Activated CD4-positive, alpha-beta memory T cell treated with anti-CD3 and anti-CD28 coated beads for 36 hours (primary cell): ENCODE data around the gene KLHL10. TPM values are rescaled to one million over a fixed set of nuclear protein-coding genes. Genes with fewer than 3 reads are reported as not detected.
"Not testable (repeated sequence)": the region's sequence is repeated elsewhere in the genome, so short reads cannot be mapped to it uniquely, and the experiment has no call there.

Experiments
- CTCF ChIA-PET: fragments of 350-600 bp; sonication (Branson Sonifier 250); formaldehyde crosslinking; loops from one replicate; lab custom pipeline; 2021; ENCODE audit warnings: antibody characterized with exemption, inconsistent platforms; lab: Charles Lee
- POLR2A ChIA-PET: fragments of 350-600 bp; sonication (Branson Sonifier 250); formaldehyde crosslinking; loops from one replicate; lab custom pipeline; 2021; ENCODE audit warnings: antibody characterized with exemption; lab: Charles Lee
- DNase-seq: peaks from one replicate; pipeline ENCODE4 v3.0.0-alpha.2; 2020
- H3K27ac Mint-ChIP-seq: one replicate; pipeline ENCODE4 v1.8.0; 2021; ENCODE audit warnings: mixed read lengths
- H3K27me3 Mint-ChIP-seq: one replicate; pipeline ENCODE4 v1.8.0; 2021; ENCODE audit warnings: mixed read lengths
- H3K36me3 Mint-ChIP-seq: one replicate; pipeline ENCODE4 v1.8.0; 2021; ENCODE audit warnings: mixed read lengths
- H3K4me1 Mint-ChIP-seq: one replicate; pipeline ENCODE4 v1.8.0; 2021; ENCODE audit warnings: low read depth, mixed read lengths
- H3K4me3 Mint-ChIP-seq: one replicate; pipeline ENCODE4 v1.8.0; 2021; ENCODE audit warnings: mild to moderate bottlenecking, mixed read lengths
- H3K9me3 Mint-ChIP-seq: one replicate; pipeline ENCODE4 v1.8.0; 2021; ENCODE audit warnings: mixed read lengths
- intact Hi-C: fragments of 100-400 bp; cut with micrococcal nuclease; formaldehyde crosslinking; loops from one replicate; pipeline ENCODE4 v1.15.1; 2023
- total RNA-seq, 2 experiments: library from RNA; stranded (reverse); gene quantifications; one replicate each; pipeline ENCODE4 v1.2.3, GENCODE V29; 2021

KLHL10 gene
- total RNA-seq, 2 experiments from 2014 or later = 0.12 to 0.29 TPM

GRCh38 chr17:41864836-41865595, 27.4 kb downstream of the KLHL10 start, which contains the start of gene KLHL11:
KLHL11 (minus strand) TSS chr17:41865423; CDS start chr17:41865370, 53 bp downstream.
- Mint-ChIP-seq H3K27ac (peak within 1 kb of the TSS; percentile 80), H3K4me1 (peaks cover 45% of the 10 kb centered on the region), H3K4me3 (no peak within 1 kb of the TSS), H3K27me3 (no peaks in the 10 kb centered on the region), H3K9me3 (no peaks in the 10 kb centered on the region), H3K36me3 (peaks cover 19% of the 10 kb centered on the region)
- POLR2A ChIA-PET = interaction anchor here (0.9 to 2.8 kb wide), 8 partner anchors 30 to 175 kb away, joined by 3 to 11 read pairs (median 4); partner anchors contain the start of genes ACLY, DNAJC7, EIF1 and NT5C3B
- intact Hi-C loops = loop anchor here (5.0 to 10.0 kb wide), 2 partner anchors 52 to 150 kb away; partner anchors contain the start of genes ACLY and DNAJC7
- CTCF ChIA-PET = interaction anchor here (0.6 to 2.3 kb wide), 6 partner anchors 16 to 175 kb away, joined by 3 to 7 read pairs (median 3); partner anchors contain the start of genes NT5C3B and P3H4
- peak; percentile 93 for DNase-seq

GRCh38 chr17:41865596-41865893, 27.9 kb downstream of the KLHL10 start:
- intact Hi-C loops = loop anchor here (5.0 to 10.0 kb wide), 2 partner anchors 52 to 149 kb away; partner anchors contain the start of genes ACLY and DNAJC7
- no peak for DNase-seq
- CTCF ChIA-PET = interaction anchor here (0.7 to 1.4 kb wide), 3 partner anchors 16 to 176 kb away, joined by 3 read pairs; no protein-coding TSS in a partner anchor
- peaks cover 45% of the 10 kb centered on the region for H3K4me1 Mint-ChIP-seq
- H3K4me3 Mint-ChIP-seq = no peak overlapping the region
- POLR2A ChIA-PET = interaction anchor here (1.2 to 2.8 kb wide), 4 partner anchors 51 to 175 kb away, joined by 3 to 11 read pairs (median 8); partner anchors contain the start of genes ACLY and EIF1
- no peaks in the 10 kb centered on the region for H3K27me3 Mint-ChIP-seq
- H3K36me3 Mint-ChIP-seq = peaks cover 22% of the 10 kb centered on the region
- H3K9me3 Mint-ChIP-seq = no peaks in the 10 kb centered on the region
- peak overlapping the region; percentile 80 for H3K27ac Mint-ChIP-seq

- ChIA-PET POLR2A (interaction anchor here (0.9 to 1.6 kb wide), 2 partner anchors 50 to 98 kb away, joined by 3 to 5 read pairs; partner anchors contain the start of genes ACLY and CNP), CTCF (no interaction called here)
- H3K4me1 Mint-ChIP-seq = peaks cover 34% of the 10 kb centered on the region
- no peaks in the 10 kb centered on the region for H3K27me3 Mint-ChIP-seq
- H3K4me3 Mint-ChIP-seq = peak overlapping the region; percentile 42
- peaks cover 44% of the 10 kb centered on the region for H3K36me3 Mint-ChIP-seq
- H3K27ac Mint-ChIP-seq = peak overlapping the region; percentile 93
- no peaks in the 10 kb centered on the region for H3K9me3 Mint-ChIP-seq
- peak; percentile 12 for DNase-seq
- intact Hi-C loops = loop anchor here (5.0 to 10.0 kb wide), 2 partner anchors 49 to 146 kb away; partner anchors contain the start of genes ACLY and DNAJC7
Measured at GRCh38 chr17:41868568-41868967, 30.9 kb downstream of the KLHL10 start.

- no peaks in the 10 kb centered on the region for H3K27me3 Mint-ChIP-seq
- POLR2A ChIA-PET = interaction anchor here (1.2 to 1.6 kb wide), 2 partner anchors 97 to 148 kb away, joined by 3 to 5 read pairs; partner anchors contain the start of genes CNP and DNAJC7
- no peak overlapping the region for H3K4me3 Mint-ChIP-seq
- H3K9me3 Mint-ChIP-seq = no peaks in the 10 kb centered on the region
- intact Hi-C loops = loop anchor here (5.0 to 10.0 kb wide), 2 partner anchors 48 to 145 kb away; partner anchors contain the start of genes ACLY and DNAJC7
- peaks cover 47% of the 10 kb centered on the region for H3K36me3 Mint-ChIP-seq
- peaks cover 34% of the 10 kb centered on the region for H3K4me1 Mint-ChIP-seq
- H3K27ac Mint-ChIP-seq = peak overlapping the region; percentile 93
- CTCF ChIA-PET = no interaction called here
- no peak for DNase-seq
Measured at GRCh38 chr17:41869426-41869825, 31.8 kb downstream of the KLHL10 start.

- no peaks in the 10 kb centered on the region for H3K9me3 Mint-ChIP-seq
- H3K4me1 Mint-ChIP-seq = peaks cover 34% of the 10 kb centered on the region
- H3K36me3 Mint-ChIP-seq = peaks cover 51% of the 10 kb centered on the region
- POLR2A ChIA-PET = interaction anchor here (1.2 kb wide), 1 partner anchor 148 kb away, joined by 3 read pairs; the partner anchor contains the start of gene DNAJC7
- CTCF ChIA-PET = interaction anchor here (1.0 kb wide), 1 partner anchor 174 kb away, joined by 4 read pairs; no protein-coding TSS in a partner anchor
- H3K27me3 Mint-ChIP-seq = no peaks in the 10 kb centered on the region
- no peak for DNase-seq
- H3K27ac Mint-ChIP-seq = peak overlapping the region; percentile 93
- intact Hi-C loops = no loop called here
- H3K4me3 Mint-ChIP-seq = no peak overlapping the region
Measured at GRCh38 chr17:41870097-41870496, 32.5 kb downstream of the KLHL10 start.

GRCh38 chr17:41870627-41871026, 33.0 kb downstream of the KLHL10 start:
- Mint-ChIP-seq H3K4me3 (no peak overlapping the region), H3K9me3 (no peaks in the 10 kb centered on the region), H3K27me3 (no peaks in the 10 kb centered on the region), H3K36me3 (peaks cover 51% of the 10 kb centered on the region), H3K27ac (peak overlapping the region; percentile 93), H3K4me1 (peaks cover 31% of the 10 kb centered on the region)
- intact Hi-C loops = no loop called here
- peak; percentile 15 for DNase-seq
- ChIA-PET CTCF (interaction anchor here (1.0 kb wide), 1 partner anchor 175 kb away, joined by 4 read pairs; no protein-coding TSS in a partner anchor), POLR2A (no interaction called here)

GRCh38 chr17:41871789-41872188, 34.2 kb downstream of the KLHL10 start:
- ChIA-PET CTCF (no interaction called here), POLR2A (no interaction called here)
- peak overlapping the region; percentile 23 for H3K27ac Mint-ChIP-seq
- H3K27me3 Mint-ChIP-seq = no peaks in the 10 kb centered on the region
- H3K36me3 Mint-ChIP-seq = peaks cover 58% of the 10 kb centered on the region
- no peak overlapping the region for H3K4me3 Mint-ChIP-seq
- no peak for DNase-seq
- intact Hi-C loops = no loop called here
- peaks cover 31% of the 10 kb centered on the region for H3K4me1 Mint-ChIP-seq
- no peaks in the 10 kb centered on the region for H3K9me3 Mint-ChIP-seq

- Mint-ChIP-seq H3K4me3 (no peak overlapping the region), H3K27me3 (no peaks in the 10 kb centered on the region), H3K9me3 (no peaks in the 10 kb centered on the region), H3K36me3 (peaks cover 62% of the 10 kb centered on the region), H3K27ac (no peak overlapping the region), H3K4me1 (peaks cover 17% of the 10 kb centered on the region)
- CTCF ChIA-PET = no interaction called here
- POLR2A ChIA-PET = no interaction called here
- DNase-seq = no peak
- intact Hi-C loops = no loop called here
Measured at GRCh38 chr17:41873559-41874292, 36.1 kb downstream of the KLHL10 start.

- DNase-seq, intact Hi-C loops, H3K27ac Mint-ChIP-seq, POLR2A ChIA-PET, H3K4me3 Mint-ChIP-seq, H3K27me3 Mint-ChIP-seq, H3K9me3 Mint-ChIP-seq, CTCF ChIA-PET: not testable (repeated sequence)
- Mint-ChIP-seq H3K36me3 (peaks cover 59% of the 10 kb centered on the region), H3K4me1 (peaks cover 11% of the 10 kb centered on the region)
Measured at GRCh38 chr17:41874293-41874670, 36.7 kb downstream of the KLHL10 start.

GRCh38 chr17:41880130-41880529, 42.5 kb downstream of the KLHL10 start:
- intact Hi-C loops = no loop called here
- Mint-ChIP-seq H3K4me3 (no peak overlapping the region), H3K36me3 (peaks cover 48% of the 10 kb centered on the region), H3K27ac (no peak overlapping the region), H3K4me1 (no peaks in the 10 kb centered on the region), H3K9me3 (no peaks in the 10 kb centered on the region), H3K27me3 (no peaks in the 10 kb centered on the region)
- ChIA-PET CTCF (interaction anchor here (0.6 kb wide), 1 partner anchor 28 kb away, joined by 3 read pairs; no protein-coding TSS in a partner anchor), POLR2A (interaction anchor here (0.7 kb wide), 1 partner anchor 1104 kb away, joined by 4 read pairs; no protein-coding TSS in a partner anchor)
- DNase-seq = no peak

GRCh38 chr17:41882756-41883155, 45.1 kb downstream of the KLHL10 start:
- Mint-ChIP-seq H3K27me3 (no peaks in the 10 kb centered on the region), H3K4me1 (no peaks in the 10 kb centered on the region), H3K4me3 (no peak overlapping the region), H3K9me3 (no peaks in the 10 kb centered on the region), H3K27ac (no peak overlapping the region), H3K36me3 (peaks cover 52% of the 10 kb centered on the region)
- DNase-seq = no peak
- ChIA-PET POLR2A (no interaction called here), CTCF (no interaction called here)
- intact Hi-C loops = no loop called here
